Measurements from ENCODE around the gene C6orf89. TPM values are rescaled to one million over a fixed set of nuclear protein-coding genes. Genes with fewer than 3 reads are reported as not detected.
A peak's percentile ranks its signal among the peaks of the same experiment; 100 is the strongest.
"Not testable (repeated sequence)": the region's sequence is repeated elsewhere in the genome, so short reads cannot be mapped to it uniquely, and the experiment has no call there.

The C6orf89 gene
- total and polyA plus RNA-seq, 2 of the 13 experiments (the other 11 are each of a cell fraction or from before 2014, with no cell fraction given) = 22.1 to 32.2 TPM

GRCh38 chr6:36947570-36948351 is 62.0 kb downstream of the C6orf89 start:
- in situ Hi-C loops (cut with HindIII; ENCODE audit: extremely low pct_ligation_motif_present, low pct_unique_long_range_greater_than_20kb) = no loop called here
- ATAC-seq (peak; percentile 43), FAIRE-seq (no peak), DNase-seq (ENCODE audit: low spot score) (no peak)
- H3K4me3 ChIP-seq (replicated peaks in 1 of 3; ENCODE audit: insufficient read depth in 1 of 3, low read depth in 2 of 3, low read length in 3 of 3) = no peak overlapping the region
- no peaks in the 10 kb centered on the region for H3K36me3 ChIP-seq (replicated peaks in 1 of 2; ENCODE audit: control insufficient read depth in 1 of 2, insufficient read depth in 2 of 2, low read length in 2 of 2)
- intact Hi-C loops (cut with micrococcal nuclease; ENCODE audit: unreplicated experiment) = no loop called here
- H3K4me1 ChIP-seq (ENCODE audit: insufficient read depth, low read length) = no peaks in the 10 kb centered on the region
- no peak overlapping the region for H3K4me2 ChIP-seq (ENCODE audit: low read depth, low read length)
- CTCF ChIA-PET (ENCODE audit: low intra/inter-chr PET ratio, low total read pairs) = no interaction called here
- H3K9me3 ChIP-seq (ENCODE audit: low read length) = no peaks in the 10 kb centered on the region
- TF ChIP-seq PHF21A (CRISPR knock-in tag; IDR thresholded peaks at IDR 0.05) (no peak), HNRNPL (IDR thresholded peaks at IDR 0.05; ENCODE audit: low read depth, low read length) (peak; percentile 84), SOX13 (IDR thresholded peaks at IDR 0.05) (no peak), SOX13 (CRISPR knock-in tag; conservative IDR thresholded peaks at IDR 0.05 in 1 of 2, IDR thresholded peaks at IDR 0.05 in 1 of 2) (peak in 1 of 2 experiments; percentile 34; a peak in 1 of 4 replicates)
- BruUV-seq (replicated peaks) = no TSS peak
- H3K9ac ChIP-seq (ENCODE audit: insufficient read depth, low read depth, low read length) = no peak overlapping the region
- H2AFZ ChIP-seq (ENCODE audit: low read length) = no peak overlapping the region
- 35% methylated on average over 12 of the region's 12 CpGs for WGBS (ENCODE audit: low lambda C conversion rate)
- H3K79me2 ChIP-seq (ENCODE audit: insufficient read depth, low read length) = no peaks in the 10 kb centered on the region
- no peak overlapping the region for H3K27ac ChIP-seq (ENCODE audit: extremely low read length, insufficient read depth, low read length)
- peaks cover 2 to 24% of the 10 kb centered on the region in 2 experiments for H3K27me3 ChIP-seq (ENCODE audit: control insufficient read depth in 1 of 2, insufficient read depth in 2 of 2, low read length in 2 of 2)
- POLR2A ChIA-PET = no interaction called here
- no peaks in the 10 kb centered on the region for H4K20me1 ChIP-seq (ENCODE audit: insufficient read depth, low read length)

- H3K4me1 ChIP-seq (ENCODE audit: insufficient read depth, low read length); H3K9me3 ChIP-seq (ENCODE audit: low read length); in situ Hi-C loops (cut with HindIII; ENCODE audit: extremely low pct_ligation_motif_present, low pct_unique_long_range_greater_than_20kb); CTCF ChIA-PET (ENCODE audit: low intra/inter-chr PET ratio, low total read pairs); H3K36me3 ChIP-seq (replicated peaks in 1 of 2; ENCODE audit: control insufficient read depth in 1 of 2, insufficient read depth in 2 of 2, low read length in 2 of 2); intact Hi-C loops (cut with micrococcal nuclease; ENCODE audit: unreplicated experiment); H3K4me2 ChIP-seq (ENCODE audit: low read depth, low read length); BruUV-seq (replicated peaks); H4K20me1 ChIP-seq (ENCODE audit: insufficient read depth, low read length); DNase-seq (ENCODE audit: low spot score); H3K27ac ChIP-seq (ENCODE audit: extremely low read length, insufficient read depth, low read length); ATAC-seq; FAIRE-seq; H2AFZ ChIP-seq (ENCODE audit: low read length); POLR2A ChIA-PET; H3K79me2 ChIP-seq (ENCODE audit: insufficient read depth, low read length); H3K4me3 ChIP-seq (replicated peaks in 1 of 3; ENCODE audit: insufficient read depth in 1 of 3, low read depth in 2 of 3, low read length in 3 of 3); H3K9ac ChIP-seq (ENCODE audit: insufficient read depth, low read depth, low read length): not testable (repeated sequence)
- peaks cover 2 to 33% of the 10 kb centered on the region in 2 experiments for H3K27me3 ChIP-seq (ENCODE audit: control insufficient read depth in 1 of 2, insufficient read depth in 2 of 2, low read length in 2 of 2)
- 51% methylated on average over 9 of the region's 9 CpGs for WGBS (ENCODE audit: low lambda C conversion rate)
These were observed 63.3 kb downstream of the C6orf89 start for GRCh38 chr6:36949076-36949475.

Data from HepG2 (cell line).